ENCODE data around the gene TCTN3.

TCTN3 gene

GRCh38 chr10:95616446-95616845, 77.3 kb downstream of the TCTN3 start:
- DNase-seq (ENCODE audit: low read depth), result no peak
- no peak overlapping the region for H3K4me3 ChIP-seq (ENCODE audit: control insufficient read depth, low read depth, low read length)
- no peak for TF ChIP-seq CTCF (IDR thresholded peaks at IDR 0.05; ENCODE audit: control insufficient read depth, insufficient read depth, low read depth, low read length, missing control alignments)
